Activated B cell treated with CpG ODN at 0.5 μM for 24 hours (primary cell): ENCODE measurements around the gene TBC1D10A. TPM values are rescaled to one million over a fixed set of nuclear protein-coding genes. Genes with fewer than 3 reads are reported as not detected.

Source experiments
- ATAC-seq: fragments of 200-7000 bp; cut with Tn5 transposase; one replicate; pipeline ENCODE4 v1.10.0; 2021; ENCODE audit warnings: low read depth, mild to moderate bottlenecking, moderate library complexity
- CTCF ChIA-PET: fragments of 350-600 bp; sonication (Branson Sonifier 250); formaldehyde crosslinking; loops from one replicate; lab custom pipeline; 2021; ENCODE audit warnings: antibody characterized with exemption; lab: Charles Lee
- POLR2A ChIA-PET: fragments of 350-600 bp; sonication (Branson Sonifier 250); formaldehyde crosslinking; loops from one replicate; lab custom pipeline; 2021; ENCODE audit warnings: antibody characterized with exemption; lab: Charles Lee
- DNase-seq: peaks from one replicate; pipeline ENCODE4 v3.0.0; 2022
- H3K27ac Mint-ChIP-seq: one replicate; pipeline ENCODE4 v1.8.0; 2020; ENCODE audit warnings: mixed read lengths
- H3K27me3 Mint-ChIP-seq: one replicate; pipeline ENCODE4 v1.8.0; 2021; ENCODE audit warnings: mixed read lengths
- H3K36me3 Mint-ChIP-seq: one replicate; pipeline ENCODE4 v1.8.0; 2021; ENCODE audit warnings: low read depth, mixed read lengths
- H3K4me1 Mint-ChIP-seq: one replicate; pipeline ENCODE4 v1.8.0; 2021; ENCODE audit warnings: mixed read lengths
- H3K4me3 Mint-ChIP-seq: one replicate; pipeline ENCODE4 v1.8.0; 2020; ENCODE audit warnings: mild to moderate bottlenecking, mixed read lengths
- H3K9me3 Mint-ChIP-seq: one replicate; pipeline ENCODE4 v1.8.0; 2020; ENCODE audit warnings: mixed read lengths
- intact Hi-C: fragments of 100-400 bp; cut with micrococcal nuclease; formaldehyde crosslinking; loops from one replicate; pipeline ENCODE4 v1.15.1; 2024
- total RNA-seq: library from RNA; stranded (reverse); gene quantifications from 2 replicates; pipeline ENCODE4 v1.2.3, GENCODE V29; 2022
- TF ChIP-seq, protein P1 (sequence below): fragments of 200-600 bp; IDR thresholded peaks from one replicate; pipeline ENCODE4 v1.8.0; 2022; ENCODE audit warnings: antibody characterized with exemption, mild to moderate bottlenecking

The TBC1D10A gene
- total RNA-seq, 1 donor from 2014 or later, result 20.4 TPM

DNA sequence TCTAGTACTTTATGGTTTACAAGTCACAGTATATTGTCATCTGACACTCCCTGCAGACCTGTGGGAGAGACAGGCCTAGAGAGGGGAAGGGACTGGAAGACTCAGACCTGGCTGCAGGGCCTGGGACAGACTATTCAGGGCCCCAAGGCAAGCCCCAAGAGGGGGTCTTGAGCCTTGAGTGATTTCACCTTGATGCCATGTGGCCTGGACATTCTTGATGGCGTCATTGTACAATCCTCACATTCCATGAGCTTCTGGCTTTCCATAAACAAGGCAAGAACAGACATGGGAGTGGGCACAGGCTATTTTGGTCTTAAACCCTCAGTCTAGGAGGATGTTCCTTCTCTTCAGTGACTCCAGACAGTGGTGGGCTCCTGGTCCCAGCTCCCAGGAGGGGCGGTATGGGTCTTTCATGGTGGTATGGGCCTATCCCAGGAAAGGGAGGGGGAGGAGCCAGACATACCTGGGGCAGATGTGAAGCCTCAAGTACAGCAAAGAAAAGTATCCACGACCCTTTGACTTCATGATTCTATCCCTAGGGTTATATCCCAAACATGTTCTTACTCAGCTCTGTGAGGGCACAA lies 1.8 kb upstream of the TBC1D10A start:
- Mint-ChIP-seq H3K9me3 (no peaks in the 10 kb centered on the region), H3K4me3 (no peak overlapping the region), H3K4me1 (peaks cover 38% of the 10 kb centered on the region), H3K27ac (no peak overlapping the region), H3K36me3 (peaks cover 30% of the 10 kb centered on the region), H3K27me3 (no peaks in the 10 kb centered on the region)
- TF ChIP-seq, protein P1, sequence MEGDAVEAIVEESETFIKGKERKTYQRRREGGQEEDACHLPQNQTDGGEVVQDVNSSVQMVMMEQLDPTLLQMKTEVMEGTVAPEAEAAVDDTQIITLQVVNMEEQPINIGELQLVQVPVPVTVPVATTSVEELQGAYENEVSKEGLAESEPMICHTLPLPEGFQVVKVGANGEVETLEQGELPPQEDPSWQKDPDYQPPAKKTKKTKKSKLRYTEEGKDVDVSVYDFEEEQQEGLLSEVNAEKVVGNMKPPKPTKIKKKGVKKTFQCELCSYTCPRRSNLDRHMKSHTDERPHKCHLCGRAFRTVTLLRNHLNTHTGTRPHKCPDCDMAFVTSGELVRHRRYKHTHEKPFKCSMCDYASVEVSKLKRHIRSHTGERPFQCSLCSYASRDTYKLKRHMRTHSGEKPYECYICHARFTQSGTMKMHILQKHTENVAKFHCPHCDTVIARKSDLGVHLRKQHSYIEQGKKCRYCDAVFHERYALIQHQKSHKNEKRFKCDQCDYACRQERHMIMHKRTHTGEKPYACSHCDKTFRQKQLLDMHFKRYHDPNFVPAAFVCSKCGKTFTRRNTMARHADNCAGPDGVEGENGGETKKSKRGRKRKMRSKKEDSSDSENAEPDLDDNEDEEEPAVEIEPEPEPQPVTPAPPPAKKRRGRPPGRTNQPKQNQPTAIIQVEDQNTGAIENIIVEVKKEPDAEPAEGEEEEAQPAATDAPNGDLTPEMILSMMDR, result no peak
- intact Hi-C loops, result no loop called here
- ATAC-seq (no peak), DNase-seq (no peak)
- POLR2A ChIA-PET, result interaction anchor here (1.9 to 6.2 kb wide), 5 partner anchors 7 to 96 kb away, joined by 5 to 92 read pairs (median 42); partner anchors contain the start of genes CASTOR1, CCDC157, MTFP1 and SF3A1
- CTCF ChIA-PET, result interaction anchor here (0.6 to 7.5 kb wide), 2 partner anchors 40 to 59 kb away, joined by 5 to 83 read pairs; partner anchors contain the start of genes CASTOR1 and RNF215

DNA sequence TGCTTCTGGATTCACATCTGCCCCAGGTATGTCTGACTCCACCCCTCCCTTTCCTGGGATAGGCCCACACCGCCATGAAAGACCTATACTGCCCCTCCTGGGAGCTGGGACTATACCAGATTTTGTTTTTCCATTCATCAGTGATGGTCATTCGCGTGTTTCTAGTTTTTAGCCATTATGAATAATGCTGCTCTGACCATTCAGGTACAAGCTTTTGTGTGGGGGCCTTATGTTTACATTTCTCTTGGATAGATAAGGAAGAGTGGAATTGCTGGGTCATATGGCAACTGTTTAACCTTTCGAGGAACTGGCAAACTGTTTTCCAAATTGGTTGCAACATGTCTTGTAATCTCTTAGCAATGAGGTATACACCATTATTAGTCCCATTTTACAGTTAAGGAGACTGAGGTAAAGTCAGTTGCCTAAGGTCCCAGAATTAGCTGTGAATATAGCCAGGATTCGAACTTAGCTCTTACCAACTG lies 1.2 kb upstream of the TBC1D10A start:
- Mint-ChIP-seq H3K4me1 (peaks cover 43% of the 10 kb centered on the region), H3K36me3 (peaks cover 27% of the 10 kb centered on the region), H3K27ac (peak overlapping the region; percentile 82), H3K4me3 (peak overlapping the region; percentile 76), H3K9me3 (no peaks in the 10 kb centered on the region), H3K27me3 (no peaks in the 10 kb centered on the region)
- DNase-seq (no peak), ATAC-seq (no peak)
- TF ChIP-seq, protein P1, result no peak
- POLR2A ChIA-PET, result interaction anchor here (1.1 to 6.2 kb wide), 8 partner anchors 8 to 641 kb away, joined by 4 to 92 read pairs (median 20); partner anchors contain the start of genes CASTOR1, CCDC157, MORC2 and MTFP1
- CTCF ChIA-PET, result interaction anchor here (0.6 to 7.5 kb wide), 3 partner anchors 8 to 59 kb away, joined by 3 to 83 read pairs (median 5); partner anchors contain the start of genes CASTOR1 and RNF215
- intact Hi-C loops, result loop anchor here (1.0 to 2.0 kb wide), 5 partner anchors 28 to 95 kb away; partner anchors contain the start of genes CASTOR1, RNF215 and SF3A1

DNA sequence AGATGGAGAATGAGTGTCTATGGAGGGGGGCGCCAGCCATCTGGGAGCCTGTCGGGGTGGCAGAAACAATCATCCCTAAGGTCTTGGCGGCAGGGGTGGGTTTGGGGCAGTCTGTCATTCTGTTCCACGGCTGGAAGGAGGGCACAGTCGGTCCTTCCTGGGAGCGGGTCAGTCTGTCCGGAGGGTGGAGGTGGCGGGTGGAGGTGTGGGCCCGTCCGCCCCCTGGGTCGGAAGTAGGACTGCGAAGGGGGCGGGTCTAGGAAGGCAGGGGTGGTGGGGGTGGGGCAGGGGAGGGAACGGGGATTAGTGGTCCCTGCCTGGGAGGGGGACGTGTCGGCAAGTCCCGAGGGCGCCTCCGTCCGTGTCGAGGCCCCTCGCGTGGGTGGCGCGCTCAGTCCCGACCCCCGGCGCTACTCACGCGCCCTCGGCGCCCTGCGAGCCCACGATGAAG lies 461 bp downstream of the TBC1D10A start:
- DNase-seq (no peak), ATAC-seq (peak; percentile 16)
- no peaks in the 10 kb centered on the region for H3K27me3 Mint-ChIP-seq
- no peak overlapping the region for H3K27ac Mint-ChIP-seq
- POLR2A ChIA-PET, result interaction anchor here (0.5 to 6.2 kb wide), 18 partner anchors 9 to 1042 kb away, joined by 3 to 92 read pairs (median 6); partner anchors contain the start of genes CASTOR1, CCDC157, MTFP1 and OSM
- CTCF ChIA-PET, result interaction anchor here (0.8 to 7.5 kb wide), 6 partner anchors 9 to 60 kb away, joined by 3 to 83 read pairs (median 4); partner anchors contain the start of gene CASTOR1
- H3K9me3 Mint-ChIP-seq, result no peaks in the 10 kb centered on the region
- intact Hi-C loops, result loop anchor here (1.0 to 2.0 kb wide), 3 partner anchors 16 to 97 kb away; no protein-coding TSS in a partner anchor
- H3K4me1 Mint-ChIP-seq, result peaks cover 49% of the 10 kb centered on the region
- H3K36me3 Mint-ChIP-seq, result peaks cover 19% of the 10 kb centered on the region
- TF ChIP-seq, protein P1, result no peak
- H3K4me3 Mint-ChIP-seq, result peak overlapping the region; percentile 86

- no peaks in the 10 kb centered on the region for H3K9me3 Mint-ChIP-seq
- ATAC-seq (no peak), DNase-seq (no peak)
- intact Hi-C loops, result loop anchor here (1.0 to 2.0 kb wide), 3 partner anchors 15 to 97 kb away; no protein-coding TSS in a partner anchor
- peaks cover 49% of the 10 kb centered on the region for H3K4me1 Mint-ChIP-seq
- H3K27ac Mint-ChIP-seq, result peak overlapping the region; percentile 63
- no peaks in the 10 kb centered on the region for H3K27me3 Mint-ChIP-seq
- TF ChIP-seq, protein P1, result no peak
- ChIA-PET CTCF (interaction anchor here (1.2 to 7.5 kb wide), 3 partner anchors 15 to 37 kb away, joined by 3 to 83 read pairs (median 4); partner anchors contain the start of gene CASTOR1), POLR2A (interaction anchor here (0.5 to 6.2 kb wide), 5 partner anchors 11 to 1041 kb away, joined by 3 to 92 read pairs (median 42); partner anchors contain the start of genes CASTOR1, CCDC157 and SF3A1)
- H3K36me3 Mint-ChIP-seq, result peaks cover 18% of the 10 kb centered on the region
- H3K4me3 Mint-ChIP-seq, result peak overlapping the region; percentile 86
Measured at GRCh38 chr22:30325724-30326254, 952 bp downstream of the TBC1D10A start.
